ENCODE data around the gene ZNF618. TPM values are rescaled to one million over a fixed set of nuclear protein-coding genes. Genes with fewer than 3 reads are reported as not detected.

Gene ZNF618
- total RNA-seq, 5 donors from 2014 or later (not counting 1 experiment from before 2014, with no cell fraction given), result 0.73 to 3.0 (median 1.4) TPM

DNA sequence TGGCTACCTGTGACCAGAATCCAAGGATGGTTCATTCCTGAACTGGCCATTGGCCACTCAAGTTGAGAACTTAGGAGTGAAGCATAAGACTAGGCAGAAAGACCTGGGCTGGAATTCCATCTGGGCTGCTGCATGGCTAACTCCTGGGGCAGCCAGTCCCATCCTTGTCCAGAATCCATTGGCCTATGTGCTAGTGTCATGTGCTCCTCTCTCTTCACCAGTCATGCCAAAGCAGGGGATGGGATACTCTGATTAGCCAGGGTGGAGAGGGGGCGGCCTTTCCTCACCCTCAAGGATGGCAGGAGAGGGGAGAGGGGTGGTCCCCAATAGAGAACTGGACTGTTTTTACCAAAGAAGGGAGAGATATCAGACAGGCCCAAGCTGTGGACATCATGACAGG is 93.2 kb downstream of the ZNF618 start:
- POLR2A ChIA-PET, result no interaction called here
- ATAC-seq (replicated peaks in 1 of 4), result no peak
- H3K27ac ChIP-seq (ENCODE audit: low read length), result no peak overlapping the region

DNA sequence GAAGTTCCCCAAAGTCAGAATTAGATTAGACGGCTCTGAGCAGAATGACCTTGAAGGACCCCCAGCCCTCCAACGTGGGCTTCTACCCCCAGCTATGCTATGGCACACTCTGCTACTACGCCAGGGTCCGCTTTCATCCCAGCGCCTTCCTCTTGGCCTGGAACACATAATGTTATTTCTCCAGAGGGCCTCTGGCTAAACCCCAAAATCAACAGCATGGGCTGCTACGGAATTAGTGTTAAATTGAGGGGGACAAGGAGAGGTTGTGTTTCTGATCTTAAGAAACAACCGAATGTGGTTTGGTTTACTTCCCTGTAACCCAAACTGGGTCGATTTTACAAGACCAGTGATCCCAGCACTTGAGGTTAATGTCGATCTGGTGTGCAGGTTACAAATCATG is 97.1 kb downstream of the ZNF618 start:
- Mint-ChIP-seq H3K27me3 (no peaks in the 10 kb centered on the region), H3K4me1 (no peaks in the 10 kb centered on the region), H3K27ac (no peak overlapping the region), H3K4me3 (no peak overlapping the region), H3K9me3 (no peaks in the 10 kb centered on the region), H3K36me3 (no peaks in the 10 kb centered on the region)
- no peak for ATAC-seq (replicated peaks in 1 of 4)
- no peaks in the 10 kb centered on the region for H3K36me3 ChIP-seq (ENCODE audit: control insufficient read depth in 2 of 2, extremely low read depth in 1 of 2, insufficient read depth in 1 of 2, low read length in 1 of 2)
- H3K27me3 ChIP-seq (replicated peaks in 1 of 2; ENCODE audit: control insufficient read depth in 2 of 2, extremely low read depth in 1 of 2, insufficient read depth in 2 of 2, low read length in 1 of 2), result no peaks in the 10 kb centered on the region
- H3K9me3 ChIP-seq, result no peaks in the 10 kb centered on the region
- no peak overlapping the region for H3K4me3 ChIP-seq (ENCODE audit: control insufficient read depth in 1 of 2, extremely low read depth in 1 of 2, low read length in 1 of 2)
- 81% methylated on average over 3 of the region's 9 CpGs for WGBS (ENCODE audit: insufficient coverage)
- ChIA-PET POLR2A (no interaction called here), CTCF (no interaction called here)
- no peak for DNase-seq
- H3K27ac ChIP-seq (ENCODE audit: low read length), result no peak overlapping the region
- H3K4me1 ChIP-seq (ENCODE audit: control insufficient read depth in 1 of 2, extremely low read depth in 1 of 2, insufficient read depth in 2 of 2, low read length in 2 of 2), result no peaks in the 10 kb centered on the region

More for the DNA sequence above, 93.2 kb downstream of the ZNF618 start:
- no CpG with 5 or more reads among the region's 1 CpG for WGBS (ENCODE audit: insufficient coverage)
- H3K9me3 ChIP-seq, result no peaks in the 10 kb centered on the region
- no peaks in the 10 kb centered on the region for H3K4me1 ChIP-seq (ENCODE audit: control insufficient read depth in 1 of 2, extremely low read depth in 1 of 2, insufficient read depth in 2 of 2, low read length in 2 of 2)
- no peak overlapping the region for H3K27ac Mint-ChIP-seq
- H3K4me3 Mint-ChIP-seq, result no peak overlapping the region
- no peaks in the 10 kb centered on the region for H3K4me1 Mint-ChIP-seq
- H3K4me3 ChIP-seq (ENCODE audit: control insufficient read depth in 1 of 2, extremely low read depth in 1 of 2, low read length in 1 of 2), result no peak overlapping the region
- CTCF ChIA-PET, result no interaction called here
- H3K9me3 Mint-ChIP-seq, result no peaks in the 10 kb centered on the region
- DNase-seq, result no peak
- no peaks in the 10 kb centered on the region for H3K27me3 ChIP-seq (replicated peaks in 1 of 2; ENCODE audit: control insufficient read depth in 2 of 2, extremely low read depth in 1 of 2, insufficient read depth in 2 of 2, low read length in 1 of 2)
- no peaks in the 10 kb centered on the region for H3K36me3 Mint-ChIP-seq
- no peaks in the 10 kb centered on the region for H3K27me3 Mint-ChIP-seq
- no peaks in the 10 kb centered on the region for H3K36me3 ChIP-seq (ENCODE audit: control insufficient read depth in 2 of 2, extremely low read depth in 1 of 2, insufficient read depth in 1 of 2, low read length in 1 of 2)

GRCh38 chr9:113973963-113974413 is 97.9 kb downstream of the ZNF618 start:
- Histone ChIP-seq H3K27me3 (replicated peaks in 1 of 2; ENCODE audit: control insufficient read depth in 2 of 2, extremely low read depth in 1 of 2, insufficient read depth in 2 of 2, low read length in 1 of 2) (no peaks in the 10 kb centered on the region), H3K4me1 (ENCODE audit: control insufficient read depth in 1 of 2, extremely low read depth in 1 of 2, insufficient read depth in 2 of 2, low read length in 2 of 2) (no peaks in the 10 kb centered on the region), H3K9me3 (no peaks in the 10 kb centered on the region), H3K27ac (ENCODE audit: low read length) (no peak overlapping the region), H3K36me3 (ENCODE audit: control insufficient read depth in 2 of 2, extremely low read depth in 1 of 2, insufficient read depth in 1 of 2, low read length in 1 of 2) (no peaks in the 10 kb centered on the region), H3K4me3 (ENCODE audit: control insufficient read depth in 1 of 2, extremely low read depth in 1 of 2, low read length in 1 of 2) (no peak overlapping the region)
- Mint-ChIP-seq H3K4me3 (no peak overlapping the region), H3K27ac (no peak overlapping the region), H3K36me3 (no peaks in the 10 kb centered on the region), H3K9me3 (no peaks in the 10 kb centered on the region), H3K27me3 (no peaks in the 10 kb centered on the region), H3K4me1 (no peaks in the 10 kb centered on the region)
- DNase-seq (no peak), ATAC-seq (replicated peaks in 1 of 4) (no peak)
- CTCF ChIA-PET, result no interaction called here
- POLR2A ChIA-PET, result no interaction called here
- WGBS (ENCODE audit: insufficient coverage), result 89% methylated on average over 5 of the region's 5 CpGs

GRCh38 chr9:113976915-113977314 is 100.8 kb downstream of the ZNF618 start:
- 91% methylated on average over 5 of the region's 8 CpGs for WGBS (ENCODE audit: insufficient coverage)
- Mint-ChIP-seq H3K4me1 (no peaks in the 10 kb centered on the region), H3K27me3 (no peaks in the 10 kb centered on the region)

DNA sequence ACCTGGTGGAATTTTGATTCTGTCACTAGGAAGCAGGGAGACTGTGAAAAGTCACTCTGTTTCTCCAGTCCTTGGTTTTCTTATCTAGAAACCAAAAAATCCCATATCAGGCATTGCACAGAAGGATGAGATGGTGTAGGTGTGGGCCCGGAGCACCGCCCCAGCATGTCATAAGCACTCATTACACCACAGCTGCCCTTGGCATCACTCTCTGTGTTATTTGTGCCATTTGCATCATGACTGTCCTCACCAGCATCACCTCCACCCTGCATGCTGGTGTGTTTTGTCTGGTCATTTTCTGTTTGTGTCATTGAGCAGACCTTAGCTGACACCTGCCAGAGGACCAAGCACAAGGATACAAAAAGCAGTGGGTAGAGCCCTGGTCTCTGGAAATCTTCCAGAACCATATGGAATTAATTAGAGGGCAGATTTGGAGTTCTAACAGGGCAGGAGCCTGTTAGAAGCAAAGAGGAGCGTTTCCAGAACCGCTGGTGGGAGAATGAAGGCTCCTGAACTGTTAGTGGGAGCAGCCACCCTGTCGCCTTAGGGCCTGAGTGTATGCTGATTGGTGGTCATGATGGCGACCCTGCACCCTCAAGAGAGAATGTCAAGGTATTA is 102.7 kb downstream of the ZNF618 start:
- Histone ChIP-seq H3K9me3 (no peaks in the 10 kb centered on the region), H3K4me3 (ENCODE audit: control insufficient read depth in 1 of 2, extremely low read depth in 1 of 2, low read length in 1 of 2) (no peak overlapping the region), H3K27ac (ENCODE audit: low read length) (no peak overlapping the region), H3K4me1 (ENCODE audit: control insufficient read depth in 1 of 2, extremely low read depth in 1 of 2, insufficient read depth in 2 of 2, low read length in 2 of 2) (no peaks in the 10 kb centered on the region), H3K27me3 (replicated peaks in 1 of 2; ENCODE audit: control insufficient read depth in 2 of 2, extremely low read depth in 1 of 2, insufficient read depth in 2 of 2, low read length in 1 of 2) (no peaks in the 10 kb centered on the region), H3K36me3 (ENCODE audit: control insufficient read depth in 2 of 2, extremely low read depth in 1 of 2, insufficient read depth in 1 of 2, low read length in 1 of 2) (no peaks in the 10 kb centered on the region)
- CTCF ChIA-PET, result no interaction called here
- Mint-ChIP-seq H3K9me3 (no peaks in the 10 kb centered on the region), H3K36me3 (no peaks in the 10 kb centered on the region), H3K4me3 (no peak overlapping the region), H3K27ac (no peak overlapping the region), H3K4me1 (no peaks in the 10 kb centered on the region), H3K27me3 (no peaks in the 10 kb centered on the region)
- ATAC-seq (replicated peaks in 1 of 4) (no peak), DNase-seq (no peak)
- 93% methylated on average over 5 of the region's 6 CpGs for WGBS (ENCODE audit: insufficient coverage)
- POLR2A ChIA-PET, result no interaction called here

More at GRCh38 chr9:113976915-113977314, 100.8 kb downstream of the ZNF618 start:
- no peak for DNase-seq
- no peak for ATAC-seq (replicated peaks in 1 of 4)
- Mint-ChIP-seq H3K27ac (no peak overlapping the region), H3K9me3 (no peaks in the 10 kb centered on the region), H3K4me3 (no peak overlapping the region), H3K36me3 (no peaks in the 10 kb centered on the region)
- Histone ChIP-seq H3K27ac (ENCODE audit: low read length) (no peak overlapping the region), H3K4me1 (ENCODE audit: control insufficient read depth in 1 of 2, extremely low read depth in 1 of 2, insufficient read depth in 2 of 2, low read length in 2 of 2) (no peaks in the 10 kb centered on the region), H3K27me3 (replicated peaks in 1 of 2; ENCODE audit: control insufficient read depth in 2 of 2, extremely low read depth in 1 of 2, insufficient read depth in 2 of 2, low read length in 1 of 2) (no peaks in the 10 kb centered on the region), H3K9me3 (no peaks in the 10 kb centered on the region), H3K4me3 (ENCODE audit: control insufficient read depth in 1 of 2, extremely low read depth in 1 of 2, low read length in 1 of 2) (no peak overlapping the region), H3K36me3 (ENCODE audit: control insufficient read depth in 2 of 2, extremely low read depth in 1 of 2, insufficient read depth in 1 of 2, low read length in 1 of 2) (no peaks in the 10 kb centered on the region)
- ChIA-PET CTCF (no interaction called here), POLR2A (no interaction called here)

DNA sequence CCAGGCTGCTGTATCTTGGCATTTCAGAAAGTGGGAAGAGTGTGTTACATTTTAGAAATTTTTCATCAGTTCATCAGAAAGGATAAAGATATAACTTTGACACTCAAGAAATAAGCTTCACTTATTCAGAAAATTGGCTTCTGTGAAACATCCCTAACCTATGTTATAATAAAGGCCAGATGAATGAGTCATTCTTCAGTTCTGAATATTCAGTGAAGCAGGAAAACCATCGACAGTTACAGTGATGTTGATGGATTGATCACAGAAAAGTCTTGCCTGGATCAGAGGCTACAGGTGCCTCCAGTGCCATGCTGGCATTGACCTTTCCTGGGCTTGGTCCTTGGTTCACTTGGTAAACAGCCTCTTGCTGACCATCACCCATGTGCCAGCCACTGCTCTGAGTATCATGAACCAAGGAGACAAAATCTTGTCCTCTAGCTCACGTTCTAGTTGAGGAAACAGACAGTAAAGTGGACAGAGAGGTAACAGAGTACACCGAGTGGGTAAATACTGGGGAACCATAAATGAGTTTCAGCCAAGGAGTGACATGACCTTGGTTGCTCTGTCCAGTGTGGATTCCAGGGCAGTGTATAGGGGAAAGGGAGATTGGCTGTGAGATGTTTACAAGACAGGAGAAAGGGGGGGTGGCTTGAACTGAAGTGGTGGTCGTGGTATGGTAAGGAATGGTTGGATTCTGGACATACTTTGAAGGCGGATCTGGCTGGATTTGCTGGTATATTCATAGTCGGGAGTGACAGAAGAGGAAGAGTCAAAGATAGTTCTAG is 103.4 kb downstream of the ZNF618 start:
- Mint-ChIP-seq H3K9me3 (no peaks in the 10 kb centered on the region), H3K27ac (no peak overlapping the region), H3K4me3 (no peak overlapping the region), H3K36me3 (no peaks in the 10 kb centered on the region), H3K4me1 (no peaks in the 10 kb centered on the region), H3K27me3 (no peaks in the 10 kb centered on the region)
- Histone ChIP-seq H3K36me3 (ENCODE audit: control insufficient read depth in 2 of 2, extremely low read depth in 1 of 2, insufficient read depth in 1 of 2, low read length in 1 of 2) (no peaks in the 10 kb centered on the region), H3K9me3 (no peaks in the 10 kb centered on the region), H3K4me1 (ENCODE audit: control insufficient read depth in 1 of 2, extremely low read depth in 1 of 2, insufficient read depth in 2 of 2, low read length in 2 of 2) (no peaks in the 10 kb centered on the region), H3K4me3 (ENCODE audit: control insufficient read depth in 1 of 2, extremely low read depth in 1 of 2, low read length in 1 of 2) (no peak overlapping the region), H3K27me3 (replicated peaks in 1 of 2; ENCODE audit: control insufficient read depth in 2 of 2, extremely low read depth in 1 of 2, insufficient read depth in 2 of 2, low read length in 1 of 2) (no peaks in the 10 kb centered on the region), H3K27ac (ENCODE audit: low read length) (no peak overlapping the region)
- DNase-seq, result no peak
- 71% methylated on average over 6 of the region's 6 CpGs for WGBS (ENCODE audit: insufficient coverage)
- ATAC-seq (replicated peaks in 1 of 4), result no peak
- ChIA-PET POLR2A (no interaction called here), CTCF (no interaction called here)

Measured in T-cell (primary cell).